Measurements from ENCODE around the gene RAET1E. TPM values are rescaled to one million over a fixed set of nuclear protein-coding genes. Genes with fewer than 3 reads are reported as not detected.

The RAET1E gene
- total and polyA plus RNA-seq, 2 donors (not counting 3 experiments of a cell fraction or from before 2014, with no cell fraction given): 0.04 TPM; not detected in 1

DNA sequence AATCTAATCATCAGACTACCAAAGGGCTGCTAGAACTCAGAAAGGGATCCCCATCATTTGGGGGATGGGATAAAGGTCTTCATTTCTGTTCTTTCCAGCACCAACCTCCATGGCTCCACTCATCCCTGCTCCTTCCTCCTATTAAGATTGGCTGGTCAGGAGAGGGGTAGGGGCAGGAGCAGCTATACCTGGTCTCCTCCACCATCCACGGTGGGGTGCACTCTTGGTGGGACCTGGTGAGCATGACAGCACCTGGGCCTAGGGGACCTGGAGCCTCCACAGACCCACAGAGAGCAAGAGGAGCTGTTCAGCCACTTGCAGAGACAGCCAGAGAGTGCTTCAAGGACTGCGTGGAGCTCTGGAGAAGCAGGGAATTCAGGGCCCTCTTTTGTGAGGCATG is 37.8 kb upstream of the RAET1E start:
- H2AFZ ChIP-seq (ENCODE audit: low read depth, low read length): no peak overlapping the region
- dilution Hi-C loops (cut with MboI; ENCODE audit: extremely low pct_ligation_motif_present, low sequenced_read_pairs): no loop called here

DNA sequence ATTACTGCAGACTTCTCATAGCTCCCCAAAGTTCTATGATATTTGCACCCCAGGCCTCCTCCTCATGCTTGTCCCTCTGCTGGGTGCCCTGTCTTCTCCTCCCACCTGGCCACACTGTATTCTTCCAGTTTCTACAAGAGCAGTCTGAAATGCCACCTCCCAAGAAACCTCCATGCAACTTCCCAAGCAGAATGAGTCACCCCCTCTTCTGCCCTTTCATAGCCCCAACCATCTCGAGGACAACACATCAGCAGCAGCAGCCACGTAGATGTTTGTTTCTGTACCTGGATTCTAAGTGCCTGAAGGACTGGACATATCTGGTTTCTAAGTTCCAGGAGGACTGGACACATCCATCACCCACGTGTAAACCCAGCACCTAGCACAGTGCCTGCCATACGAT is 37.3 kb upstream of the RAET1E start:
- ChIA-PET POLR2A (no interaction called here), CTCF (interaction anchor here (0.6 to 2.5 kb wide), 4 partner anchors 29 to 399 kb away, joined by 3 to 63 read pairs (median 3); partner anchors contain the start of gene ULBP1)
- H3K4me3 ChIP-seq (replicated peaks in 1 of 3; ENCODE audit: insufficient read depth in 1 of 3, low read depth in 1 of 3, low read length in 3 of 3): no peak overlapping the region
- H3K27me3 ChIP-seq (ENCODE audit: control insufficient read depth in 2 of 2, insufficient read depth in 2 of 2, low read length in 2 of 2): peaks cover 62 to 77% of the 10 kb centered on the region in 2 experiments
- no peaks in the 10 kb centered on the region for H4K20me1 ChIP-seq (replicated peaks; ENCODE audit: control insufficient read depth, extremely low read depth, insufficient read depth, low read length)
- H3K4me1 ChIP-seq (ENCODE audit: control insufficient read depth, extremely low read depth, insufficient read depth, low read length): peaks cover 10% of the 10 kb centered on the region
- H2AFZ ChIP-seq (ENCODE audit: low read depth, low read length): no peak overlapping the region
- no peak for TF ChIP-seq GATA2 (IDR thresholded peaks at IDR 0.05; ENCODE audit: insufficient read depth, insufficient read length, low read depth, low read length)
- no peak for TF ChIP-seq MYC (IDR thresholded peaks at IDR 0.05; ENCODE audit: low read depth, low read length)
- no peak for TF ChIP-seq JUN (IDR thresholded peaks at IDR 0.05; ENCODE audit: borderline replicate concordance, insufficient read depth, insufficient read length, low read depth)
- TF ChIP-seq FOS (IDR thresholded peaks at IDR 0.05; ENCODE audit: borderline replicate concordance, insufficient read depth, low read length): no peak
- TF ChIP-seq, protein P1, sequence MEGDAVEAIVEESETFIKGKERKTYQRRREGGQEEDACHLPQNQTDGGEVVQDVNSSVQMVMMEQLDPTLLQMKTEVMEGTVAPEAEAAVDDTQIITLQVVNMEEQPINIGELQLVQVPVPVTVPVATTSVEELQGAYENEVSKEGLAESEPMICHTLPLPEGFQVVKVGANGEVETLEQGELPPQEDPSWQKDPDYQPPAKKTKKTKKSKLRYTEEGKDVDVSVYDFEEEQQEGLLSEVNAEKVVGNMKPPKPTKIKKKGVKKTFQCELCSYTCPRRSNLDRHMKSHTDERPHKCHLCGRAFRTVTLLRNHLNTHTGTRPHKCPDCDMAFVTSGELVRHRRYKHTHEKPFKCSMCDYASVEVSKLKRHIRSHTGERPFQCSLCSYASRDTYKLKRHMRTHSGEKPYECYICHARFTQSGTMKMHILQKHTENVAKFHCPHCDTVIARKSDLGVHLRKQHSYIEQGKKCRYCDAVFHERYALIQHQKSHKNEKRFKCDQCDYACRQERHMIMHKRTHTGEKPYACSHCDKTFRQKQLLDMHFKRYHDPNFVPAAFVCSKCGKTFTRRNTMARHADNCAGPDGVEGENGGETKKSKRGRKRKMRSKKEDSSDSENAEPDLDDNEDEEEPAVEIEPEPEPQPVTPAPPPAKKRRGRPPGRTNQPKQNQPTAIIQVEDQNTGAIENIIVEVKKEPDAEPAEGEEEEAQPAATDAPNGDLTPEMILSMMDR (IDR thresholded peaks at IDR 0.05; ENCODE audit: extremely low read depth in 1 of 2, insufficient read depth in 1 of 2, low read depth in 1 of 2, low read length in 2 of 2): no peak
- no peak for TF ChIP-seq EZH2 (IDR thresholded peaks at IDR 0.05; ENCODE audit: borderline replicate concordance, low read depth, low read length, severe bottlenecking)
- TF ChIP-seq, protein P2, sequence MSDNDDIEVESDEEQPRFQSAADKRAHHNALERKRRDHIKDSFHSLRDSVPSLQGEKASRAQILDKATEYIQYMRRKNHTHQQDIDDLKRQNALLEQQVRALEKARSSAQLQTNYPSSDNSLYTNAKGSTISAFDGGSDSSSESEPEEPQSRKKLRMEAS (IDR thresholded peaks at IDR 0.05; ENCODE audit: insufficient read depth, insufficient read length): no peak
- TF ChIP-seq POLR2AphosphoS5 (IDR thresholded peaks at IDR 0.05; ENCODE audit: insufficient read depth, low read depth, low read length): no peak
- no peak for TF ChIP-seq POLR2A (IDR thresholded peaks at IDR 0.05; ENCODE audit: low read depth, low read length)
- H3K9ac ChIP-seq (replicated peaks; ENCODE audit: extremely low read depth, insufficient read depth, low read length): no peak overlapping the region
- H3K9me3 ChIP-seq (replicated peaks; ENCODE audit: control insufficient read depth, insufficient read depth, low read length): no peaks in the 10 kb centered on the region
- no peak overlapping the region for H3K27ac ChIP-seq (ENCODE audit: insufficient read depth, low read depth, low read length)
- no peaks in the 10 kb centered on the region for H3K36me3 ChIP-seq (ENCODE audit: control insufficient read depth in 2 of 2, extremely low read depth in 1 of 2, insufficient read depth in 2 of 2, low read length in 2 of 2)
- intact Hi-C loops (cut with micrococcal nuclease) (loop anchor here (2.0 kb wide), 2 partner anchors 28 to 400 kb away; partner anchors contain the start of gene ULBP1), dilution Hi-C loops (cut with MboI; ENCODE audit: extremely low pct_ligation_motif_present, low sequenced_read_pairs) (no loop called here)
- no peaks in the 10 kb centered on the region for H3K79me2 ChIP-seq (ENCODE audit: control insufficient read depth, insufficient read depth, low read length)
- DNase-seq (ENCODE audit: low read depth, low spot score): no peak
- no TSS peak for BruUV-seq (replicated peaks)
- no peak for FAIRE-seq
- no peak overlapping the region for H3K4me2 ChIP-seq (ENCODE audit: insufficient read depth, low read length)
- H3K9me1 ChIP-seq (replicated peaks; ENCODE audit: control insufficient read depth, extremely low read depth, insufficient read depth, low read length): no peaks in the 10 kb centered on the region

More for the DNA sequence above, 37.8 kb upstream of the RAET1E start:
- Histone ChIP-seq H3K4me3 (replicated peaks in 1 of 3; ENCODE audit: insufficient read depth in 1 of 3, low read depth in 1 of 3, low read length in 3 of 3) (no peak overlapping the region), H3K27ac (ENCODE audit: insufficient read depth, low read depth, low read length) (no peak overlapping the region), H3K27me3 (ENCODE audit: control insufficient read depth in 2 of 2, insufficient read depth in 2 of 2, low read length in 2 of 2) (peaks cover 62 to 77% of the 10 kb centered on the region in 2 experiments), H3K9me3 (replicated peaks; ENCODE audit: control insufficient read depth, insufficient read depth, low read length) (no peaks in the 10 kb centered on the region), H3K4me1 (ENCODE audit: control insufficient read depth, extremely low read depth, insufficient read depth, low read length) (peaks cover 10% of the 10 kb centered on the region), H3K4me2 (ENCODE audit: insufficient read depth, low read length) (no peak overlapping the region), H4K20me1 (replicated peaks; ENCODE audit: control insufficient read depth, extremely low read depth, insufficient read depth, low read length) (no peaks in the 10 kb centered on the region), H3K79me2 (ENCODE audit: control insufficient read depth, insufficient read depth, low read length) (no peaks in the 10 kb centered on the region), H3K9me1 (replicated peaks; ENCODE audit: control insufficient read depth, extremely low read depth, insufficient read depth, low read length) (no peaks in the 10 kb centered on the region), H3K36me3 (ENCODE audit: control insufficient read depth in 2 of 2, extremely low read depth in 1 of 2, insufficient read depth in 2 of 2, low read length in 2 of 2) (no peaks in the 10 kb centered on the region), H3K9ac (replicated peaks; ENCODE audit: extremely low read depth, insufficient read depth, low read length) (no peak overlapping the region)
- ChIA-PET CTCF (interaction anchor here (2.5 kb wide), 1 partner anchor 81 kb away, joined by 63 read pairs; no protein-coding TSS in a partner anchor), POLR2A (no interaction called here)
- no TSS peak for BruUV-seq (replicated peaks)
- intact Hi-C loops (cut with micrococcal nuclease): loop anchor here (2.0 kb wide), 2 partner anchors 27 to 399 kb away; partner anchors contain the start of gene ULBP1
- DNase-seq (ENCODE audit: low read depth, low spot score): no peak
- no peak for TF ChIP-seq GATA2 (IDR thresholded peaks at IDR 0.05; ENCODE audit: insufficient read depth, insufficient read length, low read depth, low read length)
- no peak for TF ChIP-seq POLR2A (IDR thresholded peaks at IDR 0.05; ENCODE audit: low read depth, low read length)
- no peak for TF ChIP-seq MYC (IDR thresholded peaks at IDR 0.05; ENCODE audit: low read depth, low read length)
- TF ChIP-seq FOS (IDR thresholded peaks at IDR 0.05; ENCODE audit: borderline replicate concordance, insufficient read depth, low read length): no peak
- no peak for TF ChIP-seq JUN (IDR thresholded peaks at IDR 0.05; ENCODE audit: borderline replicate concordance, insufficient read depth, insufficient read length, low read depth)
- TF ChIP-seq POLR2AphosphoS5 (IDR thresholded peaks at IDR 0.05; ENCODE audit: insufficient read depth, low read depth, low read length): no peak
- TF ChIP-seq, protein P2 (IDR thresholded peaks at IDR 0.05; ENCODE audit: insufficient read depth, insufficient read length): no peak
- no peak for FAIRE-seq
